OCI-LY1 (cell line): ENCODE measurements around the gene CHRND.

ENCODE experiments used
- H2AFZ ChIP-seq: fragments of 200-600 bp; sonication (generic), shearing (Covaris generic); 2 replicates; pipeline ENCODE4 v1.6.0; 2014; ENCODE audit warnings: antibody characterized with exemption, mild to moderate bottlenecking, low read length
- H3F3A ChIP-seq: fragments of 200-600 bp; sonication (generic), shearing (Covaris generic); 2 replicates; pipeline ENCODE4 v1.6.0; 2014; ENCODE audit warnings: mild to moderate bottlenecking, antibody characterized with exemption, low read length, moderate library complexity; ENCODE audit not compliant: insufficient read depth
- H3K27ac ChIP-seq: fragments of 200-600 bp; sonication (generic); 2 replicates; pipeline ENCODE4 v1.5.1; 2014; ENCODE audit warnings: low read length, mixed run types, mild to moderate bottlenecking, low read depth; ENCODE audit not compliant: poor library complexity, severe bottlenecking
- H3K27me3 ChIP-seq: fragments of 200-600 bp; sonication (generic); 2 replicates; pipeline ENCODE4 v1.6.0; 2014; ENCODE audit warnings: antibody characterized with exemption, mild to moderate bottlenecking, low read length, moderate library complexity; ENCODE audit not compliant: insufficient read depth
- H3K36me3 ChIP-seq: fragments of 200-600 bp; sonication (generic); 2 replicates; pipeline ENCODE4 v1.6.1; 2014; ENCODE audit warnings: mild to moderate bottlenecking, antibody characterized with exemption, low read length, moderate library complexity, mixed read lengths; ENCODE audit not compliant: insufficient read depth
- H3K4me1 ChIP-seq: fragments of 200-600 bp; sonication (generic); 2 replicates; pipeline ENCODE4 v1.5.1; 2014; ENCODE audit warnings: mild to moderate bottlenecking, low read length, moderate library complexity; ENCODE audit not compliant: insufficient read depth, severe bottlenecking
- H3K4me2 ChIP-seq: fragments of 200-600 bp; sonication (generic), shearing (Covaris generic); 2 replicates; pipeline ENCODE4 v1.6.1; 2014; ENCODE audit warnings: low read length
- H3K4me3 ChIP-seq: fragments of 200-600 bp; sonication (generic); 2 replicates; pipeline ENCODE4 v1.5.1; 2014; ENCODE audit warnings: low read length, low read depth, mild to moderate bottlenecking, mixed read lengths; ENCODE audit not compliant: poor library complexity, severe bottlenecking
- H3K79me2 ChIP-seq: fragments of 200-600 bp; shearing (Covaris generic); 2 replicates; pipeline ENCODE4 v1.6.1; 2016; ENCODE audit warnings: mixed run types, low read length, mixed read lengths; ENCODE audit not compliant: insufficient read depth
- H3K9ac ChIP-seq: fragments of 200-600 bp; sonication (generic), shearing (Covaris generic); 2 replicates; pipeline ENCODE4 v1.6.1; 2014; ENCODE audit warnings: mild to moderate bottlenecking, low read length, mixed read lengths
- H3K9me2 ChIP-seq: fragments of 200-600 bp; sonication (generic), shearing (Covaris generic); 2 replicates; pipeline ENCODE4 v1.6.1; 2014; ENCODE audit warnings: low read depth, mild to moderate bottlenecking, low read length, mixed read lengths
- H3K9me3 ChIP-seq: fragments of 200-600 bp; shearing (Covaris generic); 2 replicates; pipeline ENCODE4 v1.6.1; 2014; ENCODE audit warnings: low read length, mixed read lengths
- H4K20me1 ChIP-seq: fragments of 200-600 bp; sonication (generic), shearing (Covaris generic); 2 replicates; pipeline ENCODE4 v1.6.0; 2016; ENCODE audit warnings: mild to moderate bottlenecking, low read length; ENCODE audit not compliant: insufficient read depth
- EZH2 ChIP-seq: fragments of 200-600 bp; sonication (generic), shearing (Covaris generic); IDR thresholded peaks from 2 replicates; pipeline ENCODE4 v1.8.0; 2017; ENCODE audit warnings: borderline replicate concordance, mixed run types, mild to moderate bottlenecking, antibody characterized with exemption, low read length, moderate library complexity, mixed read lengths
- TF ChIP-seq, protein P1 (sequence below): fragments of 200-600 bp; sonication (generic), shearing (Covaris generic); IDR thresholded peaks from 2 replicates; pipeline ENCODE4 v1.5.1; 2017; ENCODE audit warnings: mild to moderate bottlenecking, antibody characterized with exemption, low read length, moderate library complexity, mixed read lengths

Gene CHRND

DNA sequence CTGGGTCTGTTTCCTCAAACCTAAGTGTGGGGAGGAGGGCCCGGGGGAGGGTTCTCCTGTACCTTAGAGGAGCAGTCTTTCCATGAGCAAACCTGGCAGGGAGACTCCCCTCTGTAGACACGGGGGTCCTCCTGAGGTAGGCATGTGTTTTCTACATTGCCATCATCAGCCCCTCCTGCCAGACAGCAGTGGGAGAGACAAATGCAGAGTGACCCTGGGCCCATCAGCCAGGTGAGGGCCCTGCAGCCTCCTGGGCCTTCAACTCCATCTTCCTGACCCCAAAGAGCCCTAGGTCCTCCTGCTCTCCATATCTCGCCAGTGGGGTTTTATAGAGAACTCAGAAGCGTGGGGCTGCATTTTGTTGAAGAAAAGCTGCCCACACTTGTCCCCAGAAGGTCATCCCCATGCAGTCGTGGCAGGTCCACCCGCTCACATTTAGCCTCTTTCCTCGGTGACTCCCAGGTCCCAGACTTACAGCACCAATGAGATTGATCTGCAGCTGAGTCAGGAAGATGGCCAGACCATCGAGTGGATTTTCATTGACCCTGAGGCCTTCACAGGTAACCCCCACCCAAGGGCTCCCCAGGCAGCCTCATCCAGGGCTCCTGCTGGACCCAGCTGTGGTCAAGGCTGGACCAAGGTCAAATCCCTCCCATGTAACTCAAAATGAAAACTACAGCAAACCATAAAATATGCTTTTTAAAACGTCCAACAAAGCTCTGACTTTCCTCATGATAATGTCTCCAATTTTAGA, 16.2 kb downstream of the CHRND start:
- Histone ChIP-seq H3F3A (no peaks in the 10 kb centered on the region), H3K36me3 (peaks cover 28% of the 10 kb centered on the region), H3K9ac (no peak overlapping the region), H3K9me2 (no peaks in the 10 kb centered on the region), H3K27ac (no peak overlapping the region), H3K4me1 (no peaks in the 10 kb centered on the region), H3K79me2 (no peaks in the 10 kb centered on the region), H3K9me3 (no peaks in the 10 kb centered on the region), H3K4me3 (no peak overlapping the region), H4K20me1 (no peaks in the 10 kb centered on the region), H3K27me3 (no peaks in the 10 kb centered on the region), H3K4me2 (no peak overlapping the region), H2AFZ (no peak overlapping the region)
- no peak for TF ChIP-seq EZH2
- TF ChIP-seq, protein P1, sequence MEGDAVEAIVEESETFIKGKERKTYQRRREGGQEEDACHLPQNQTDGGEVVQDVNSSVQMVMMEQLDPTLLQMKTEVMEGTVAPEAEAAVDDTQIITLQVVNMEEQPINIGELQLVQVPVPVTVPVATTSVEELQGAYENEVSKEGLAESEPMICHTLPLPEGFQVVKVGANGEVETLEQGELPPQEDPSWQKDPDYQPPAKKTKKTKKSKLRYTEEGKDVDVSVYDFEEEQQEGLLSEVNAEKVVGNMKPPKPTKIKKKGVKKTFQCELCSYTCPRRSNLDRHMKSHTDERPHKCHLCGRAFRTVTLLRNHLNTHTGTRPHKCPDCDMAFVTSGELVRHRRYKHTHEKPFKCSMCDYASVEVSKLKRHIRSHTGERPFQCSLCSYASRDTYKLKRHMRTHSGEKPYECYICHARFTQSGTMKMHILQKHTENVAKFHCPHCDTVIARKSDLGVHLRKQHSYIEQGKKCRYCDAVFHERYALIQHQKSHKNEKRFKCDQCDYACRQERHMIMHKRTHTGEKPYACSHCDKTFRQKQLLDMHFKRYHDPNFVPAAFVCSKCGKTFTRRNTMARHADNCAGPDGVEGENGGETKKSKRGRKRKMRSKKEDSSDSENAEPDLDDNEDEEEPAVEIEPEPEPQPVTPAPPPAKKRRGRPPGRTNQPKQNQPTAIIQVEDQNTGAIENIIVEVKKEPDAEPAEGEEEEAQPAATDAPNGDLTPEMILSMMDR, result no peak

DNA sequence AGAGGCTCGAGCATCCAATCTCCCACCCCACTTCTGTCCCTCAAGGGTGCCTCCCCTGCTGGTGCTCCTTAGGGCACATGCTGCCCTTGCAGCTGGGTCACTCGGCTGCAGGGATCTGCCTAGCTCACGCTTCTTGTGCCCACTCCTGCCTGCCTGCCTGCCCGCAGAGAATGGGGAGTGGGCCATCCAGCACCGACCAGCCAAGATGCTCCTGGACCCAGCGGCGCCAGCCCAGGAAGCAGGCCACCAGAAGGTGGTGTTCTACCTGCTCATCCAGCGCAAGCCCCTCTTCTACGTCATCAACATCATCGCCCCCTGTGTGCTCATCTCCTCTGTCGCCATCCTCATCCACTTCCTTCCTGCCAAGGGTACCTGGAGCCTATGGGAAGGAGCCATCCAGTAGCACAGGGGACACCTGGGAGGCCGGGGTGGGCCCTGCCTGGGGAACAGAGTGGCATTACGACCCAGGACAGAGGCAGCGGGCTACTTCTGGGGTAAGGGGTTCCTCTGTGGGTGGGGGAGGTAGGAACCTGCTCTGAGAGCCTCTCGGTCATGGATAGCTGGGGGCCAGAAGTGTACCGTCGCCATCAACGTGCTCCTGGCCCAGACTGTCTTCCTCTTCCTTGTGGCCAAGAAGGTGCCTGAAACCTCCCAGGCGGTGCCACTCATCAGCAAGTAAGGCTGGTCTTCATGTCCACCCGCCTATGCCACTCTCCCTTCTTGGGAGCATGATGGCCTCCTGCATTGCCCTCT, 16.9 kb downstream of the CHRND start:
- no peak overlapping the region for H3K27ac ChIP-seq
- peaks cover 3% of the 10 kb centered on the region for H3K4me1 ChIP-seq
- TF ChIP-seq, protein P1, result no peak
- no peak for TF ChIP-seq EZH2
- no peaks in the 10 kb centered on the region for H3K27me3 ChIP-seq
- H3F3A ChIP-seq, result no peaks in the 10 kb centered on the region
- H3K36me3 ChIP-seq, result peaks cover 36% of the 10 kb centered on the region
- H4K20me1 ChIP-seq, result no peaks in the 10 kb centered on the region
- no peak overlapping the region for H2AFZ ChIP-seq
- H3K79me2 ChIP-seq, result no peaks in the 10 kb centered on the region
- no peak overlapping the region for H3K9ac ChIP-seq
- H3K9me3 ChIP-seq, result no peaks in the 10 kb centered on the region
- no peaks in the 10 kb centered on the region for H3K9me2 ChIP-seq
- H3K4me3 ChIP-seq, result no peak overlapping the region
- no peak overlapping the region for H3K4me2 ChIP-seq

DNA sequence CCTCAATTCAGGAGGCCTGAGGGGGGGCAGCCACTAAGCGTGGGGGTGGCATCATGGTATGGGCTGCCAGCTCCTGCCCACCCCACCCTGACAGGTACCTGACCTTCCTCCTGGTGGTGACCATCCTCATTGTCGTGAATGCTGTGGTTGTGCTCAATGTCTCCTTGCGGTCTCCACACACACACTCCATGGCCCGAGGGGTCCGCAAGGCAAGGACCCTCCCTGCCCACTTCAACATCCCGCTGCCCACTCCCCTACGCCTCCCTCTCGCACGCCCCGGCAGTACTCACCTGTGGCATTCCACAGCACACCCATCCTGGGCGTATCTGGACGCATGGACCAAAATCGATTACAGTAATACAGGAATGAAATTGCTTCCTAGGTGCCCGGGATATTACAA, 17.5 kb downstream of the CHRND start:
- Histone ChIP-seq H3K4me3 (no peak overlapping the region), H3K4me1 (peaks cover 5% of the 10 kb centered on the region), H3K27ac (no peak overlapping the region), H3K9me3 (no peaks in the 10 kb centered on the region), H3K79me2 (no peaks in the 10 kb centered on the region), H3K27me3 (no peaks in the 10 kb centered on the region), H4K20me1 (no peaks in the 10 kb centered on the region), H3K9me2 (no peaks in the 10 kb centered on the region), H2AFZ (no peak overlapping the region), H3F3A (no peaks in the 10 kb centered on the region), H3K9ac (no peak overlapping the region), H3K36me3 (peaks cover 41% of the 10 kb centered on the region), H3K4me2 (no peak overlapping the region)
- TF ChIP-seq, protein P1, result no peak
- no peak for TF ChIP-seq EZH2
